ENCODE measurements around the gene FRMD3.

Gene FRMD3

DNA sequence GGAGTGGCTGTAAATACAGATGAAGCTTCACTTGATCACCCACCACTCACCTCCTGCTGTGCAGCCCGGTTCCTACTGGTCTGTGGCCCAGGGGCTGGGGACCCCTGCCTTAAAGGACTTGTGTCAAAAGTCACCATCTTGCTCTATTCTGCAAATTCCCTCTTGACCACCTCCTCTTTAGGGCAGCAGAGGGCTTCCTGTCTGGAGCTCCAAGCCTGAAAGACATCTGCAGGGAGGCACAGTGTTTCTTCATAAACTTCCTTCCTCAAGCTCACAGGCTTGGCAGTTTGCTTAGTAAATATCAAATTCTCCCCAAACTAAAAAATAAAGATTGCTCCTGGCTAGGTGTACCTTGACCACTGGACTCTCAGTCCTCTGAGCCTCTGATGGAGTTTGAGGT is 104.4 kb downstream of the FRMD3 start:
- Histone ChIP-seq H3K9me3 (ENCODE audit: control insufficient read depth, insufficient read depth, low read length) (0 out of 2 replicates have a peak, but pooled peaks cover 4% of the 10 kb centered on the region), H3K4me1 (ENCODE audit: control insufficient read depth, insufficient read depth, low read length) (peaks cover 5% of the 10 kb centered on the region), H3K4me3 (ENCODE audit: low read depth, low read length) (no peak overlapping the region), H3K36me3 (ENCODE audit: control insufficient read depth, insufficient read depth, low read length) (no peaks in the 10 kb centered on the region), H3K9ac (ENCODE audit: low read depth, low read length) (no peak overlapping the region), H3K27me3 (ENCODE audit: control insufficient read depth, insufficient read depth, low read length) (no peaks in the 10 kb centered on the region), H3K27ac (ENCODE audit: low read depth, low read length) (no peak overlapping the region)

- Histone ChIP-seq H3K4me1 (ENCODE audit: control insufficient read depth, insufficient read depth, low read length) (peaks cover 5% of the 10 kb centered on the region), H3K9me3 (ENCODE audit: control insufficient read depth, insufficient read depth, low read length) (0 out of 2 replicates have a peak, but pooled peaks cover 4% of the 10 kb centered on the region), H3K27me3 (ENCODE audit: control insufficient read depth, insufficient read depth, low read length) (no peaks in the 10 kb centered on the region), H3K27ac (ENCODE audit: low read depth, low read length) (no peak overlapping the region), H3K4me3 (ENCODE audit: low read depth, low read length) (no peak overlapping the region), H3K9ac (ENCODE audit: low read depth, low read length) (no peak overlapping the region), H3K36me3 (ENCODE audit: control insufficient read depth, insufficient read depth, low read length) (no peaks in the 10 kb centered on the region)
These were observed 105.2 kb downstream of the FRMD3 start for GRCh38 chr9:83432877-83433550.

DNA sequence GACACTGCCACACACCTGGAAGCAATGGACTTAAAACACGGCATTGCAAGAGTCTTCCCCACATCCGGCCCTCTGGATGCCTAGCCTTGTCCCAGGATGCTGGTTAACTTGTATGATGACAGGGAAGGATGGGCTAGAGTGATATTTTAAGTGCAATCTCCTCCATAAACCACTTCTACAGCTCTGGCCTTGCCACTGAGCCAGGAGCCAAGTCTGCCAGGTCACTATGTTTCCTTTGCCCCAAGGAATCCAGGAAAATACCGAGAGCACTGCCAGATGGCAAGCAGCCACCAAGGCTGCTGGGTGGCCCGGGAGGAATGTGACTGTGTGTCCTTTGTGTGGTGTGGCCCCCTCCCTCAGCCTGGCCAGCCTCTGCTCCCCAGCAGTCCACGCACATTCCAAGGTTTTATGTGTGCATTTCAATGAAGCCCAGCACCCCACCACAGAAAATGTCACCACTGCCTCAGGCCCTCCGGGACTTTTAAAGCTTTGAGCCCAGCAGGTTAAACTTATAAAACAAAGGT is 106.0 kb downstream of the FRMD3 start:
- Histone ChIP-seq H3K27ac (ENCODE audit: low read depth, low read length) (no peak overlapping the region), H3K4me3 (ENCODE audit: low read depth, low read length) (no peak overlapping the region), H3K9ac (ENCODE audit: low read depth, low read length) (no peak overlapping the region), H3K36me3 (ENCODE audit: control insufficient read depth, insufficient read depth, low read length) (no peaks in the 10 kb centered on the region), H3K27me3 (ENCODE audit: control insufficient read depth, insufficient read depth, low read length) (no peaks in the 10 kb centered on the region), H3K4me1 (ENCODE audit: control insufficient read depth, insufficient read depth, low read length) (peaks cover 5% of the 10 kb centered on the region), H3K9me3 (ENCODE audit: control insufficient read depth, insufficient read depth, low read length) (0 out of 2 replicates have a peak, but pooled peaks cover 4% of the 10 kb centered on the region)

DNA sequence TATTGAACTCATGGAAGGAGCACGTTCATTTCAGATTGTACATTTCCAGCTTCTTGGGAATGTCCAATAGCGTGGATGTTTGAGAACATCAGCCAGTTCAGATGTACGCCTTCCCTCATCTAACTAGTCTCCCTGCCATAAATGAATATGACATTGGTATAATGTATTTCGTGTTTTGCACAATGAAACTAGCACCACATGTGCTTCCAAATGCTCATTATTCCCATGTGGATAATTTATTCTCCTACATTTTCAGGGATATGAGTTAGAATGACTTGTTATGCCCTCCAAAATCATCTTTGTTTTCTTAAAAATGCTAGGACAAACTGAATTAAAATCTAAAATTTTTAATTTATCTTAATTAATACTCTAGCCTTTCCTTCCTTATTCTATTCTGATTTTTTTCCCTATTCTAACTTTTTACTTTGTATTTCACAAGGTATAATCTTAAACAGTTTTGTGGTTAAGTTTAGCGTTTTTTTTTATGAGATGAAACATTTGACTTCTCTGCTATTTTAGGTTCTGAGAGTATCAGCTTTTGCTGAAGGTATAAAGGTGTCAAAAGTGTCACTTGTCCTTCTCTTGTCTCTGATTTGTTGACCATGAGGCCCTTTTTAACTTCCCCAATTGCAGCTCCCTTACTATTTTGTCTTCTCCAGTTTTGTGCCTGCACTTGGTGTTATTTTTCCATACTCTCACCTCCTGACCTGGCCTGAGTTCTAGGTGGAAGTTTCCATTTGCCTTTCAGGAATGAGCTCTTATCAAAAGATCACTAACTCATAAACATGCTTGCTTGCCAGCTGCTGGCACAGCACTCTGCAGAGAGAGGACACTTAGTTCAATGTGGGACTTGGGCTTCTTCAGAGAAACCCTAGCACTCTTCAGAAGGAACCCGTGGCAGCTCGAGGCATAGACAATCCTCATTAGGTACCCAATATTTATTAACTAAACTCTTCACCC is 106.8 kb downstream of the FRMD3 start:
- Histone ChIP-seq H3K27ac (ENCODE audit: low read depth, low read length) (no peak overlapping the region), H3K36me3 (ENCODE audit: control insufficient read depth, insufficient read depth, low read length) (no peaks in the 10 kb centered on the region), H3K27me3 (ENCODE audit: control insufficient read depth, insufficient read depth, low read length) (no peaks in the 10 kb centered on the region), H3K4me1 (ENCODE audit: control insufficient read depth, insufficient read depth, low read length) (peaks cover 5% of the 10 kb centered on the region), H3K4me3 (ENCODE audit: low read depth, low read length) (no peak overlapping the region), H3K9ac (ENCODE audit: low read depth, low read length) (no peak overlapping the region), H3K9me3 (ENCODE audit: control insufficient read depth, insufficient read depth, low read length) (0 out of 2 replicates have a peak, but pooled peaks cover 4% of the 10 kb centered on the region)

GRCh38 chr9:83430681-83431080 is 107.5 kb downstream of the FRMD3 start:
- H3K9ac ChIP-seq (ENCODE audit: low read depth, low read length): no peak overlapping the region
- H3K36me3 ChIP-seq (ENCODE audit: control insufficient read depth, insufficient read depth, low read length): no peaks in the 10 kb centered on the region
- H3K4me3 ChIP-seq (ENCODE audit: low read depth, low read length): no peak overlapping the region
- no peaks in the 10 kb centered on the region for H3K27me3 ChIP-seq (ENCODE audit: control insufficient read depth, insufficient read depth, low read length)
- H3K9me3 ChIP-seq (ENCODE audit: control insufficient read depth, insufficient read depth, low read length): 0 out of 2 replicates have a peak, but pooled peaks cover 4% of the 10 kb centered on the region
- no peak overlapping the region for H3K27ac ChIP-seq (ENCODE audit: low read depth, low read length)
- peaks cover 5% of the 10 kb centered on the region for H3K4me1 ChIP-seq (ENCODE audit: control insufficient read depth, insufficient read depth, low read length)

DNA sequence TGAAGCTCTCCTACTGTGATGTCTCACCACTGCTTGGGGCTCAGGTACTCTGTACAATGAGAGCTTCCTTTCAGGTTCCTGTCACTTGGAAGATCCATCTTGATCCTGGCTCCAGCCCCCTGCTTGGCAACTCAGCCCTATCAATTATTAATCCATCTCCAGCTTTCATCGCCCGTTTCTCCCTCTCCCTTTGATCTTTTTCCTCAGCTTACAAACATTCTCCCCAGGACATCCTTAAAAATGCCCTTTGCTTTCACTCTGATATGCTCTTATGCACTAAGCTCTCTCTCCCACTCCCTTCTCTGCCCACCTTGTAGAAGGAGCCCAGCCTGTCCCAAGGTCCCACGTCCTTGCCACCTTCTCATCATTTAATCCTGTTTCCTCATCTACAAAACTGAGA is 109.0 kb downstream of the FRMD3 start:
- H3K36me3 ChIP-seq (ENCODE audit: control insufficient read depth, insufficient read depth, low read length): no peaks in the 10 kb centered on the region
- no peak overlapping the region for H3K27ac ChIP-seq (ENCODE audit: low read depth, low read length)
- H3K9ac ChIP-seq (ENCODE audit: low read depth, low read length): no peak overlapping the region
- no peak overlapping the region for H3K4me3 ChIP-seq (ENCODE audit: low read depth, low read length)
- 0 out of 2 replicates have a peak, but pooled peaks cover 4% of the 10 kb centered on the region for H3K9me3 ChIP-seq (ENCODE audit: control insufficient read depth, insufficient read depth, low read length)
- peaks cover 5% of the 10 kb centered on the region for H3K4me1 ChIP-seq (ENCODE audit: control insufficient read depth, insufficient read depth, low read length)
- H3K27me3 ChIP-seq (ENCODE audit: control insufficient read depth, insufficient read depth, low read length): no peaks in the 10 kb centered on the region

DNA sequence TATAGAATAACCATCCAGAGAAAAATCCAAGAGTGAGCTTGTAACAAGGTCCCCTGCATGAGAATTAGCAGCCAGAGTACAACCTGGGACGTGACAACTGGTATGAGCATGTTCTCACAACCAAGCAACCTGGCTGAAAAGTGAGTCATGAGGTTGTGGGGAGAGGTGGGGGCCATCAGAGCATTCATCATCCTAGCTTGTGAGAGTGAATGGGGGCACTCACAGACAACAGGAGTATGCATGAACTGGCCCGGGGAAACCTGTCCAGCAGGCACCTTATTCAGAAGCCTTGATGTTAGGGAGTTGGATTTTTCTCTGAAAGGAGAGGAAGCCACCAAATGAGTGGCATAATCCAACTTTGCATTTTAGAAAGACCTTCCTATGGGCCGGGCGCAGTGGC is 113.0 kb downstream of the FRMD3 start:
- Histone ChIP-seq H3K4me3 (ENCODE audit: low read depth, low read length) (no peak overlapping the region), H3K9me3 (ENCODE audit: control insufficient read depth, insufficient read depth, low read length) (no peaks in the 10 kb centered on the region), H3K36me3 (ENCODE audit: control insufficient read depth, insufficient read depth, low read length) (no peaks in the 10 kb centered on the region), H3K4me1 (ENCODE audit: control insufficient read depth, insufficient read depth, low read length) (no peaks in the 10 kb centered on the region), H3K27me3 (ENCODE audit: control insufficient read depth, insufficient read depth, low read length) (no peaks in the 10 kb centered on the region), H3K9ac (ENCODE audit: low read depth, low read length) (no peak overlapping the region), H3K27ac (ENCODE audit: low read depth, low read length) (no peak overlapping the region)

DNA sequence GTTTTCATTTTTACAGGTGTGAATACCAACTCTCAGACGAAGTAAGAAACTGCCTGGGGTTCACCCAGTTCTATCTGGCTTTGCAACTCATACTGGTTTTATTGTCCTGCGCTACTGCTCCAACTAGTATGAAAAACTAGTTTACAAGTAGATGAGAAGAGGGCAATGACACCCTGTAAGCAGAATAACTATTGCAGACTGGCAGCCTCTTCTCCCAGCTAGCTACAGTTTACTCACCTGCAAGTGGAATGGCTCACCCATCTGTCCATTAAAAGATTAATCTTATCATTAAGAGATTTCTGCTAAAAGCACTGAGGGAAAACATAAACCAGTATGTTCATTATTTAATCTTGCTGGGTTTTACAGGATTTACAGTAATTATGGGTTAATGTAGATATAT is 113.4 kb downstream of the FRMD3 start:
- no peaks in the 10 kb centered on the region for H3K27me3 ChIP-seq (ENCODE audit: control insufficient read depth, insufficient read depth, low read length)
- no peak overlapping the region for H3K4me3 ChIP-seq (ENCODE audit: low read depth, low read length)
- H3K27ac ChIP-seq (ENCODE audit: low read depth, low read length): no peak overlapping the region
- no peaks in the 10 kb centered on the region for H3K36me3 ChIP-seq (ENCODE audit: control insufficient read depth, insufficient read depth, low read length)
- H3K9ac ChIP-seq (ENCODE audit: low read depth, low read length): no peak overlapping the region
- no peaks in the 10 kb centered on the region for H3K9me3 ChIP-seq (ENCODE audit: control insufficient read depth, insufficient read depth, low read length)
- H3K4me1 ChIP-seq (ENCODE audit: control insufficient read depth, insufficient read depth, low read length): no peaks in the 10 kb centered on the region

DNA sequence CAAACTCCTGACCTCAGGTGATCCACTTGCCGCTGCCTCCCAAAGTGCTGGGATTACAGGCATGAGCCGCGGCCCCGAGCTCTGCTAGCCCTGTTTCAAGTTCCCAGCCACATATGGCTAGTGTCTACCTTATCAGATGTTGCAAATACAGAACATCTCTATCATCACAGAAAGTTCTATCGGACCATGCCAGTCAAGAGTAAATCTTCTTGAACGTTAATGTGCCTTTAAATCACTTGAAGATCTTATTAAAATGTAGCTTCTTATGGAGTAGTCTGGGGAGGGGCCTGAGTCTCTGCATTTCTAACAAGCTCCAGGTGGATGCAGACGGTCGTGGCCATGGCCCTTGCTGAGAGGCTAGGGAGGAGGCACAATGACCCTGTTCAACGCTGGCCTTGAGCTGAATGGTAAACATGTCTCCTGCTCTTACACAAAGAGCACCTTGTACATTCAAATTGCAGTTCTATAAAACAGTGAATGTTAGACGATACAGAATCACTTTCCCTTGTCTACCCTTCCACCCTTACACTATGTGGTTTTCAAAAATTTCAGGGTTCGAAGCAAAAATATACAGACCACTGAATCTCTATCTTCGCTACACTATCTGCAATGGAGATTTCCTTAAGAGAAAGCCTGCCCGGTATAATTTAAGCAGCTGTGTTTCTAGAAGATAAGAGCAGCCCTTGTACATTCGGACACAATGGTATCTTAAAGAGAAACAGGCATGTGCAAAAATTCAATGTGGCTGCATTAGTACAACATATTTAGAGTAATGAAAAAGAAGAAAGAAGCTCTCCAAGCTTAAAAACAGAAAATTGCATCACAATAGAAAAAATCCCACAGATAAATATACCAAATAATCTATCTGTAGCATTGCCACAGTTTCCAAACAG is 114.1 kb downstream of the FRMD3 start:
- Histone ChIP-seq H3K27ac (ENCODE audit: low read depth, low read length) (no peak overlapping the region), H3K4me3 (ENCODE audit: low read depth, low read length) (no peak overlapping the region)

GRCh38 chr9:83422527-83422926 is 115.7 kb downstream of the FRMD3 start:
- H3K27ac ChIP-seq (ENCODE audit: low read depth, low read length): no peak overlapping the region
- no peak overlapping the region for H3K9ac ChIP-seq (ENCODE audit: low read depth, low read length)
- no peaks in the 10 kb centered on the region for H3K4me1 ChIP-seq (ENCODE audit: control insufficient read depth, insufficient read depth, low read length)
- no peaks in the 10 kb centered on the region for H3K27me3 ChIP-seq (ENCODE audit: control insufficient read depth, insufficient read depth, low read length)
- H3K36me3 ChIP-seq (ENCODE audit: control insufficient read depth, insufficient read depth, low read length): no peaks in the 10 kb centered on the region
- no peaks in the 10 kb centered on the region for H3K9me3 ChIP-seq (ENCODE audit: control insufficient read depth, insufficient read depth, low read length)
- no peak overlapping the region for H3K4me3 ChIP-seq (ENCODE audit: low read depth, low read length)

More for the DNA sequence above, 114.1 kb downstream of the FRMD3 start:
- H3K9ac ChIP-seq (ENCODE audit: low read depth, low read length): no peak overlapping the region
- no peaks in the 10 kb centered on the region for H3K9me3 ChIP-seq (ENCODE audit: control insufficient read depth, insufficient read depth, low read length)
- no peaks in the 10 kb centered on the region for H3K4me1 ChIP-seq (ENCODE audit: control insufficient read depth, insufficient read depth, low read length)
- no peaks in the 10 kb centered on the region for H3K36me3 ChIP-seq (ENCODE audit: control insufficient read depth, insufficient read depth, low read length)
- no peaks in the 10 kb centered on the region for H3K27me3 ChIP-seq (ENCODE audit: control insufficient read depth, insufficient read depth, low read length)
